ENCODE measurements around the gene PBX2.

DNA sequence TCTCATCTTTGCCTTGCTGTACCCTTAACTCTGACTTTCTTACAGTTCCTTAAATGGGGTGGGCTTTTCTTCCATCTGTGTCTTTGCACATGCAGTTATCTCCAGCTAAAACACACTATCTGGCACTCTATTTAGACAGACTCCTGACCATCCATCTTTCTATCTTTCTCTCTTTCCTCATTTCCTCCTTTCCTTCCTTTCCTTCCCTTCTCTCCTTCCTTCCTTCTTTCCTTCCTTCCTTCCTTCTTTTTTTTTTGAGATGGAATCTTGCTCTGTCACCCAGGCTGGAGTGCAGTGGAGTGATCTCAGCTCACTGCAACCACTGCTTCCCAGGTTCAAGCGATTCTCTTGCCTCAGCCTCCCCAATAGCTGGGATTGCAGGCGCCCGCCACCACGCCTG, 25.6 kb upstream of the PBX2 start:
- no peak for TF ChIP-seq CTCF (IDR thresholded peaks at IDR 0.05; ENCODE audit: low read depth, low read length, missing input control)
- no peak for TF ChIP-seq MAX (IDR thresholded peaks at IDR 0.05)
- TF ChIP-seq HNF4G (IDR thresholded peaks at IDR 0.05) = no peak
- TF ChIP-seq GABPA (IDR thresholded peaks at IDR 0.05 in 1 of 2, conservative IDR thresholded peaks at IDR 0.05 in 1 of 2) = no peak
